OCI-LY1 (cell line): ENCODE results near the gene PTPN6.
A peak's percentile ranks its signal among the peaks of the same experiment; 100 is the strongest.

Experiments used
- H2AFZ ChIP-seq: fragments of 200-600 bp; sonication (generic), shearing (Covaris generic); 2 replicates; pipeline ENCODE4 v1.6.0; 2014; ENCODE audit warnings: antibody characterized with exemption, mild to moderate bottlenecking, low read length
- H3F3A ChIP-seq: fragments of 200-600 bp; sonication (generic), shearing (Covaris generic); 2 replicates; pipeline ENCODE4 v1.6.0; 2014; ENCODE audit warnings: mild to moderate bottlenecking, antibody characterized with exemption, low read length, moderate library complexity; ENCODE audit not compliant: insufficient read depth
- H3K27ac ChIP-seq: fragments of 200-600 bp; sonication (generic); 2 replicates; pipeline ENCODE4 v1.5.1; 2014; ENCODE audit warnings: low read length, mixed run types, mild to moderate bottlenecking, low read depth; ENCODE audit not compliant: poor library complexity, severe bottlenecking
- H3K27me3 ChIP-seq: fragments of 200-600 bp; sonication (generic); 2 replicates; pipeline ENCODE4 v1.6.0; 2014; ENCODE audit warnings: antibody characterized with exemption, mild to moderate bottlenecking, low read length, moderate library complexity; ENCODE audit not compliant: insufficient read depth
- H3K36me3 ChIP-seq: fragments of 200-600 bp; sonication (generic); 2 replicates; pipeline ENCODE4 v1.6.1; 2014; ENCODE audit warnings: mild to moderate bottlenecking, antibody characterized with exemption, low read length, moderate library complexity, mixed read lengths; ENCODE audit not compliant: insufficient read depth
- H3K4me1 ChIP-seq: fragments of 200-600 bp; sonication (generic); 2 replicates; pipeline ENCODE4 v1.5.1; 2014; ENCODE audit warnings: mild to moderate bottlenecking, low read length, moderate library complexity; ENCODE audit not compliant: insufficient read depth, severe bottlenecking
- H3K4me2 ChIP-seq: fragments of 200-600 bp; sonication (generic), shearing (Covaris generic); 2 replicates; pipeline ENCODE4 v1.6.1; 2014; ENCODE audit warnings: low read length
- H3K4me3 ChIP-seq: fragments of 200-600 bp; sonication (generic); 2 replicates; pipeline ENCODE4 v1.5.1; 2014; ENCODE audit warnings: low read length, low read depth, mild to moderate bottlenecking, mixed read lengths; ENCODE audit not compliant: poor library complexity, severe bottlenecking
- H3K79me2 ChIP-seq: fragments of 200-600 bp; shearing (Covaris generic); 2 replicates; pipeline ENCODE4 v1.6.1; 2016; ENCODE audit warnings: mixed run types, low read length, mixed read lengths; ENCODE audit not compliant: insufficient read depth
- H3K9ac ChIP-seq: fragments of 200-600 bp; sonication (generic), shearing (Covaris generic); 2 replicates; pipeline ENCODE4 v1.6.1; 2014; ENCODE audit warnings: mild to moderate bottlenecking, low read length, mixed read lengths
- H3K9me2 ChIP-seq: fragments of 200-600 bp; sonication (generic), shearing (Covaris generic); 2 replicates; pipeline ENCODE4 v1.6.1; 2014; ENCODE audit warnings: low read depth, mild to moderate bottlenecking, low read length, mixed read lengths
- H3K9me3 ChIP-seq: fragments of 200-600 bp; shearing (Covaris generic); 2 replicates; pipeline ENCODE4 v1.6.1; 2014; ENCODE audit warnings: low read length, mixed read lengths
- H4K20me1 ChIP-seq: fragments of 200-600 bp; sonication (generic), shearing (Covaris generic); 2 replicates; pipeline ENCODE4 v1.6.0; 2016; ENCODE audit warnings: mild to moderate bottlenecking, low read length; ENCODE audit not compliant: insufficient read depth
- CTCF ChIP-seq: fragments of 200-600 bp; sonication (generic), shearing (Covaris generic); IDR thresholded peaks from 2 replicates; pipeline ENCODE4 v1.5.1; 2017; ENCODE audit warnings: mild to moderate bottlenecking, antibody characterized with exemption, low read length, moderate library complexity, mixed read lengths
- EZH2 ChIP-seq: fragments of 200-600 bp; sonication (generic), shearing (Covaris generic); IDR thresholded peaks from 2 replicates; pipeline ENCODE4 v1.8.0; 2017; ENCODE audit warnings: borderline replicate concordance, mixed run types, mild to moderate bottlenecking, antibody characterized with exemption, low read length, moderate library complexity, mixed read lengths

Gene PTPN6

GRCh38 chr12:6932766-6933165, 18.4 kb upstream of the PTPN6 start:
- no peak for TF ChIP-seq CTCF
- no peak for TF ChIP-seq EZH2
- Histone ChIP-seq H4K20me1 (no peaks in the 10 kb centered on the region), H3K79me2 (no peaks in the 10 kb centered on the region)

GRCh38 chr12:6934110-6934509, 17.0 kb upstream of the PTPN6 start:
- no peaks in the 10 kb centered on the region for H4K20me1 ChIP-seq
- no peak overlapping the region for H2AFZ ChIP-seq
- no peak overlapping the region for H3K9ac ChIP-seq
- H3K79me2 ChIP-seq = no peaks in the 10 kb centered on the region
- peaks cover 3% of the 10 kb centered on the region; the same call in 1 of the 2 replicates for H3K36me3 ChIP-seq
- H3F3A ChIP-seq = no peaks in the 10 kb centered on the region
- H3K4me2 ChIP-seq = no peak overlapping the region
- TF ChIP-seq EZH2 (no peak), CTCF (no peak)
- peaks cover 23% of the 10 kb centered on the region for H3K4me1 ChIP-seq
- H3K27me3 ChIP-seq = no peaks in the 10 kb centered on the region
- no peaks in the 10 kb centered on the region for H3K9me3 ChIP-seq
- no peaks in the 10 kb centered on the region for H3K9me2 ChIP-seq
- H3K4me3 ChIP-seq = no peak overlapping the region
- no peak overlapping the region for H3K27ac ChIP-seq

More at GRCh38 chr12:6932766-6933165, 18.4 kb upstream of the PTPN6 start:
- H3K9me3 ChIP-seq = no peaks in the 10 kb centered on the region
- H3K9ac ChIP-seq = no peak overlapping the region
- H3K4me1 ChIP-seq = peaks cover 12% of the 10 kb centered on the region
- H2AFZ ChIP-seq = no peak overlapping the region
- no peak overlapping the region for H3K4me2 ChIP-seq
- no peaks in the 10 kb centered on the region for H3K9me2 ChIP-seq
- H3K4me3 ChIP-seq = no peak overlapping the region
- H3K27ac ChIP-seq = no peak overlapping the region
- H3F3A ChIP-seq = no peaks in the 10 kb centered on the region
- no peaks in the 10 kb centered on the region for H3K27me3 ChIP-seq
- peaks cover 3% of the 10 kb centered on the region; the same call in 1 of the 2 replicates for H3K36me3 ChIP-seq

GRCh38 chr12:6935371-6936193, 15.6 kb upstream of the PTPN6 start:
- Histone ChIP-seq H3K27me3 (no peaks in the 10 kb centered on the region), H4K20me1 (no peaks in the 10 kb centered on the region), H3K9me2 (no peaks in the 10 kb centered on the region), H3K4me2 (peak overlapping the region; percentile 87; the same call in 1 of the 2 replicates), H3K4me3 (no peak overlapping the region), H3K27ac (no peak overlapping the region), H2AFZ (no peak overlapping the region), H3K4me1 (peaks cover 24% of the 10 kb centered on the region), H3K36me3 (peaks cover 3% of the 10 kb centered on the region; the same call in 1 of the 2 replicates), H3K9ac (no peak overlapping the region), H3K79me2 (no peaks in the 10 kb centered on the region), H3F3A (no peaks in the 10 kb centered on the region), H3K9me3 (no peaks in the 10 kb centered on the region)
- no peak for TF ChIP-seq CTCF
- TF ChIP-seq EZH2 = no peak
